NCI-H1048 (cell line): ENCODE data around the gene CDK11B.
"Not testable (repeated sequence)": the region's sequence is repeated elsewhere in the genome, so short reads cannot be mapped to it uniquely, and the experiment has no call there.

Experiments used
- DNase-seq: peaks from one replicate; lab custom pipeline; 2025; lab: John Stamatoyannopoulos, UW

CDK11B gene

GRCh38 chr1:1683104-1683905 is 24.5 kb upstream of the CDK11B start:
- DNase-seq = no peak

GRCh38 chr1:1680912-1681273 is 22.1 kb upstream of the CDK11B start:
- no peak for DNase-seq

- no peak for DNase-seq
Observed at GRCh38 chr1:1680031-1680911, 21.5 kb upstream of the CDK11B start.

- DNase-seq = no peak
Observed at GRCh38 chr1:1678581-1679380, 20.0 kb upstream of the CDK11B start.

- DNase-seq = no peak
Observed at GRCh38 chr1:1677718-1678580, 19.1 kb upstream of the CDK11B start.

- not testable (repeated sequence) for DNase-seq
Observed at GRCh38 chr1:1676087-1676486, 17.3 kb upstream of the CDK11B start.

- DNase-seq = not testable (repeated sequence)
Observed at GRCh38 chr1:1675218-1675617, 16.4 kb upstream of the CDK11B start.

GRCh38 chr1:1674806-1675205 is 16.0 kb upstream of the CDK11B start:
- not testable (repeated sequence) for DNase-seq

GRCh38 chr1:1672181-1672965 is 13.6 kb upstream of the CDK11B start:
- no peak for DNase-seq

GRCh38 chr1:1671365-1672119 is 12.7 kb upstream of the CDK11B start:
- DNase-seq = no peak

GRCh38 chr1:1670866-1671265 is 12.1 kb upstream of the CDK11B start:
- no peak for DNase-seq

GRCh38 chr1:1669468-1670440 is 10.9 kb upstream of the CDK11B start:
- DNase-seq = no peak

GRCh38 chr1:1666526-1666925 is 7.7 kb upstream of the CDK11B start:
- DNase-seq = no peak

- no peak for DNase-seq
Observed at GRCh38 chr1:1665815-1666251, 7.0 kb upstream of the CDK11B start.

- DNase-seq = no peak
Observed at GRCh38 chr1:1664941-1665814, 6.4 kb upstream of the CDK11B start.

- DNase-seq = not testable (repeated sequence)
Observed at GRCh38 chr1:1664318-1664717, 5.5 kb upstream of the CDK11B start.

- not testable (repeated sequence) for DNase-seq
Observed at GRCh38 chr1:1662830-1663560, 4.2 kb upstream of the CDK11B start.
